Tibial artery (tissue), 4 donors: ENCODE results near the gene CNDP2.

ENCODE experiments used
- DNase-seq, 2 donors: peaks; one replicate each; pipeline ENCODE4 v3.0.0-alpha.2; 2019
- H3K27ac ChIP-seq, 2 donors: fragments of 200-600 bp; sonication (generic) in 1 of 2; 1 replicate in 1 of 2; 2 replicates in 1 of 2; pipeline ENCODE4 v1.5.1; 2018 to 2019; ENCODE audit warnings: mild to moderate bottlenecking in 1 of 2
- H3K27me3 ChIP-seq, 2 donors: fragments of 200-600 bp; sonication (generic) in 1 of 2; one replicate each; pipeline versions ENCODE4 v1.5.1 to v1.6.0; 2016 to 2019
- H3K36me3 ChIP-seq, 3 donors: fragments of 200-600 bp; sonication (generic) in 2 of 3; one replicate each; pipeline ENCODE4 v1.5.1; 2016 to 2019; ENCODE audit warnings: mild to moderate bottlenecking in 2 of 3
- H3K4me1 ChIP-seq, 4 donors: fragments of 200-600 bp; sonication (generic) in 2 of 4; 1 replicate in 3 of 4; 2 replicates in 1 of 4; pipeline ENCODE4 v1.5.1; 2016 to 2019
- H3K4me3 ChIP-seq, 2 donors: fragments of 200-600 bp; sonication (generic) in 1 of 2; 1 replicate in 1 of 2; 2 replicates in 1 of 2; pipeline ENCODE4 v1.5.1; 2018 to 2019; ENCODE audit warnings: mild to moderate bottlenecking in 2 of 2
- H3K9me3 ChIP-seq, 3 donors: fragments of 200-600 bp; sonication (generic) in 1 of 3; one replicate each; pipeline ENCODE4 v1.5.1; 2016 to 2019
- intact Hi-C: fragments of 100-400 bp; cut with DNase I; formaldehyde crosslinking; loops from one replicate; pipeline ENCODE4 v1.15.0; 2023; ENCODE audit warnings: low total_unique reads
- TF ChIP-seq, protein P1 (sequence below), 2 experiments: fragments of 200-600 bp in 1 of 2; fragments of 450-650 bp in 1 of 2; IDR thresholded peaks; one replicate each; pipeline ENCODE4 v1.5.1; 2017 to 2019; ENCODE audit warnings: antibody characterized with exemption in 2 of 2, mild to moderate bottlenecking in 1 of 2, moderate library complexity in 1 of 2

CNDP2 gene

GRCh38 chr18:74507097-74507881, 11.1 kb downstream of the CNDP2 start:
- no peak overlapping the region for H3K4me3 ChIP-seq
- H3K27me3 ChIP-seq = no peaks in the 10 kb centered on the region
- DNase-seq = peak in 1 of 2 donors; percentile 54
- no peak overlapping the region for H3K27ac ChIP-seq
- H3K36me3 ChIP-seq = peaks cover 87 to 100% (median 96%) of the 10 kb centered on the region in 3 donors
- H3K9me3 ChIP-seq = no peaks in the 10 kb centered on the region
- no peaks in the 10 kb centered on the region for H3K4me1 ChIP-seq
- intact Hi-C loops = no loop called here
- TF ChIP-seq, protein P1, sequence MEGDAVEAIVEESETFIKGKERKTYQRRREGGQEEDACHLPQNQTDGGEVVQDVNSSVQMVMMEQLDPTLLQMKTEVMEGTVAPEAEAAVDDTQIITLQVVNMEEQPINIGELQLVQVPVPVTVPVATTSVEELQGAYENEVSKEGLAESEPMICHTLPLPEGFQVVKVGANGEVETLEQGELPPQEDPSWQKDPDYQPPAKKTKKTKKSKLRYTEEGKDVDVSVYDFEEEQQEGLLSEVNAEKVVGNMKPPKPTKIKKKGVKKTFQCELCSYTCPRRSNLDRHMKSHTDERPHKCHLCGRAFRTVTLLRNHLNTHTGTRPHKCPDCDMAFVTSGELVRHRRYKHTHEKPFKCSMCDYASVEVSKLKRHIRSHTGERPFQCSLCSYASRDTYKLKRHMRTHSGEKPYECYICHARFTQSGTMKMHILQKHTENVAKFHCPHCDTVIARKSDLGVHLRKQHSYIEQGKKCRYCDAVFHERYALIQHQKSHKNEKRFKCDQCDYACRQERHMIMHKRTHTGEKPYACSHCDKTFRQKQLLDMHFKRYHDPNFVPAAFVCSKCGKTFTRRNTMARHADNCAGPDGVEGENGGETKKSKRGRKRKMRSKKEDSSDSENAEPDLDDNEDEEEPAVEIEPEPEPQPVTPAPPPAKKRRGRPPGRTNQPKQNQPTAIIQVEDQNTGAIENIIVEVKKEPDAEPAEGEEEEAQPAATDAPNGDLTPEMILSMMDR (IDR thresholded peaks at IDR 0.05) = no peak

DNA sequence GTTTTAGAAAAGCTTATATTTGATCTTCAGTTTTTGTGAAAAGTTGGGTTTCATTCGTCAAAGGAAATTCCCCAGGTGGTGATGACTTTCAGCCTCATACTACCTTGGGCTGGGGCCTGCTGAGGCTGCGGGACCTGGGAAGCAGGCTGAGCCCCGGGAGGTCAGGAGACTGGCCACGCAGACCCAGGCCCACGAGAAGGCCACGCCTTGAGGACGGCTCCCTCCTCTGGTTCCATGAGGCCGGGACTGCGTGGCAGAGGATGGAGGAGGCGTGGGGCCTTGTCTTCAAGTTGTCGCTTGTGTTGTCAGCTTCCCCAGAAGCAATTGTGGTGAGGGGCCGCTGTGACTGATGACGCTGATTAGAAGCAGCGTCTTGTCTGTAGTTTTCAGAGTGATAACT, 11.8 kb downstream of the CNDP2 start:
- no peaks in the 10 kb centered on the region for H3K4me1 ChIP-seq
- no peak overlapping the region for H3K4me3 ChIP-seq
- H3K36me3 ChIP-seq = peaks cover 86 to 100% (median 96%) of the 10 kb centered on the region in 3 donors
- TF ChIP-seq, protein P1 (IDR thresholded peaks at IDR 0.05) = no peak
- H3K9me3 ChIP-seq = no peaks in the 10 kb centered on the region
- intact Hi-C loops = no loop called here
- no peak overlapping the region for H3K27ac ChIP-seq
- DNase-seq = peak in 1 of 2 donors; percentile 59
- no peaks in the 10 kb centered on the region for H3K27me3 ChIP-seq

GRCh38 chr18:74508366-74508765, 12.2 kb downstream of the CNDP2 start:
- TF ChIP-seq, protein P1 (IDR thresholded peaks at IDR 0.05) = no peak
- Histone ChIP-seq H3K9me3 (no peaks in the 10 kb centered on the region), H3K36me3 (peaks cover 86 to 100% (median 96%) of the 10 kb centered on the region in 3 donors), H3K27me3 (no peaks in the 10 kb centered on the region), H3K27ac (no peak overlapping the region), H3K4me1 (no peaks in the 10 kb centered on the region), H3K4me3 (no peak overlapping the region)
- intact Hi-C loops = no loop called here
- DNase-seq = peak in 1 of 2 donors; percentile 40

DNA sequence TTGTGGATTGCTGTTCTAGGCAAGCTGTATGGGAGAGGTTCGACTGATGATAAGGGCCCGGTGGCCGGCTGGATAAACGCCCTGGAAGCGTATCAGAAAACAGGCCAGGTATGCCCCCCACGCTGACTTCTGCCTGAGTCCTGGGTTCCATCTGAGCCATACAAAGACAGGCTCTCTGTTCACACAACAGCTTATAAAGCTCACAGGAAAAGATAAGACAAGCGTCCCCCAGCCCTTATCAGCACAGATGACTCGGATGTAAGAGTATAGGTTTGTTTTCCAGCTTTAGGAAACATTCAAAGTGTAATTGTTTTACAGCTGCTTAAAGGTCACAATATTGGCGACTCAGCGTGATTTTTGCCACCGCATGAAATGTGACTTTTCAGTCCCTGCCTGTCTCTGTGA, 12.7 kb downstream of the CNDP2 start:
- no peak overlapping the region for H3K4me3 ChIP-seq
- no peaks in the 10 kb centered on the region for H3K4me1 ChIP-seq
- no peak overlapping the region for H3K27ac ChIP-seq
- TF ChIP-seq, protein P1 (IDR thresholded peaks at IDR 0.05) = no peak
- no peaks in the 10 kb centered on the region for H3K9me3 ChIP-seq
- intact Hi-C loops = no loop called here
- H3K36me3 ChIP-seq = peaks cover 83 to 100% (median 96%) of the 10 kb centered on the region in 3 donors
- H3K27me3 ChIP-seq = no peaks in the 10 kb centered on the region
- peak in 1 of 2 donors; percentile 27 for DNase-seq

- no peak overlapping the region for H3K4me3 ChIP-seq
- H3K4me1 ChIP-seq = no peaks in the 10 kb centered on the region
- H3K27ac ChIP-seq = no peak overlapping the region
- H3K27me3 ChIP-seq = no peaks in the 10 kb centered on the region
- peaks cover 76 to 100% (median 94%) of the 10 kb centered on the region in 3 donors for H3K36me3 ChIP-seq
- TF ChIP-seq, protein P1 (IDR thresholded peaks at IDR 0.05) = no peak
- peak in 1 of 2 donors; percentile 54 for DNase-seq
- H3K9me3 ChIP-seq = no peaks in the 10 kb centered on the region
- intact Hi-C loops = no loop called here
Observed at GRCh38 chr18:74509856-74510769, 13.9 kb downstream of the CNDP2 start.
